Measurements from ENCODE around the gene ACTR6.

The ACTR6 gene

DNA sequence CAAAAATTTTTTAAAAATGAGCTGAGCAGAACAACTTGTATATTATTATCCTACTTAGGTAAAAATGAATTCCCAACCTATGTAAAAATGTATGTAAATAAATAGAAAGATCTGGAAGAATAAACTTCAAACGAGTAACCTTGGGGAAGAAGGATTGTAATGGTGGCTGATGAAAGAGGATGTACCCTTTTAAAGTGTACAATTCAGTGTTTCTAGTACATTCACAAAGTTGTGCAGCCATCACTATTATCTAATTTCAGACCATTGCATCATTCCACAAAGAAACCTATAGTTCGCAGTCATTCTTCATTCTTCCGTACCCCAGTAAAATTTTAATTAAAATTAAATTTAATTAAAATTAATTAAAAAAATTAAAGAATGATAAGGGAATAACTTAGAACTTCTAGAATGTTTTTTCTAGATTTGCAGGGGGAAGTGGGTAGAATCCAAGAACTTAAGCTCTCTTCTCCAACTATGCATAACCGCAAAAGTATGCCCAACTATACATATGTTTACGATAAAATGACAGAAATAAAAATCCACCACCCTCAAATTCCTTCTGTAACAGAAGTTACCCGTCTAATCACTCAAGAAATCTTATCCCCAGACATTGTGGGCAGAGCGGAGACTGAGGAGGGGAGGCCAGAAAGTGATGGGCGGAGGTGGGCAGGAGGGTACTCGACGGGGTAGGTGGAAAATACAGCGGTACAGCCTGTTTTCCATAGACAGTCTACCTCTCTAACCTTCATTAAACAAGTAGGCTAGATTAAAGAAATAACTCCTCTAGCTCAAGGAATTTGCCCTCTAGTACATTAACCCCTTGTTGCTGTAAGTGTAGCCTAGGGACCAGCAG lies 65.3 kb downstream of the ACTR6 start:
- no peak for DNase-seq (ENCODE audit: low read depth in 3 of 3, low spot score in 1 of 3)

DNA sequence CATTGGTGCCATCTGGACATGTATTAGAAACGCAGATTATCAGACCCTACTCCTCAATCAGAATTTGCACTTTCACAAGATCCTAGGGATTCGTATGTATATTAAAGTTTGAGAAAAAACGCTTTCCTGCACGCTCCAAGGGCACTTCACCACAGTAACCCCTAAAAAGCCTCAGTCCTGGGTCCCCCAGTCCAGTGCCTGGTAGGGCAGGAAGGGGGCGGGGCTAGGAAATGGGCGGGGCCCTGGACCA lies 65.9 kb downstream of the ACTR6 start:
- peak in 2 of 3 donors; percentile 76 to 94 for DNase-seq (ENCODE audit: low read depth in 3 of 3, low spot score in 1 of 3)

DNA sequence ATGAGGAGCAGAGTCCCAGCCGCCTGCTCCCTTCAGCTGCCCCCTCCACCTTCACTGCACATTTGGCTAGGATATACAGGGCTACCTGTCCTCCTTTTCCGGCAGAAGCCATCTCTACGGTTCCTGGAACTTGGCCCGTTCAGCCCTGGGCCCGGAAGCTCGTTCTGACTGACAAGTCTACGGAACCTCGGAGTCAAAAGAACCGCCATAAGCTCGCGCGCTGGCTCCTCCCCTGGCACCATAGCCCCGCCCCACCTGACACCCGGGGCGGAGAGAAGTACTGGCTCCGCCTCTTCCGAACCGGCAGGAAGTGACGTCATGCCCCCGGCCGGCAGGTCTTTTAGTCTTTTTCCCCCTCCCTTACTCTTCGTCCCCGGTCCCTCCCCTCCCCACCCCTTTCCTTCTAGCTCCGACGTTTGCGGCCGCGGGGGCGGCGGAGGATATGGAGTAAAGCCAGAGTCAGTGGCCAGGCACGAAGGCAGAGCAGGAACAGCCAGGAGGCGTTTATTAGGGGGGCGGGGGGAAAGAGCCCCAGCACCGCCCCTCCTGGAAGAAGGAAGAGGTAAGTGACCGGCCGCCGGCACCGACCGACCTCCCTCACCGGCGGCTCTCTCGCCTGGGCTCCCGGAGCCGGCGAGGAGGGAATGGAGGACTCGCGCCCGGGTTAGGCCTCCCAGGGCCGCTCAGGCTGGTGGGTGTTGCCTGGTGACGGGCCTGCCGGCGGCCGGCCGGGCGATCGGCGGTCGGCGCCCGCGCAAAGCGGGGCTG lies 66.4 kb downstream of the ACTR6 start, which contains the start of the genes DEPDC4 and SCYL2:
Gene DEPDC4 (minus strand): TSS at position 245 of the 768 bp plus-strand sequence. CDS start 3 bp downstream, at position 242.
Gene SCYL2 (plus strand): TSS at position 343 of the 768 bp plus-strand sequence. CDS start 15,794 bp downstream, outside the sequence.
- DNase-seq (ENCODE audit: low read depth in 3 of 3, low spot score in 1 of 3) = peak; percentile 84 to 90 (median 89)

DNA sequence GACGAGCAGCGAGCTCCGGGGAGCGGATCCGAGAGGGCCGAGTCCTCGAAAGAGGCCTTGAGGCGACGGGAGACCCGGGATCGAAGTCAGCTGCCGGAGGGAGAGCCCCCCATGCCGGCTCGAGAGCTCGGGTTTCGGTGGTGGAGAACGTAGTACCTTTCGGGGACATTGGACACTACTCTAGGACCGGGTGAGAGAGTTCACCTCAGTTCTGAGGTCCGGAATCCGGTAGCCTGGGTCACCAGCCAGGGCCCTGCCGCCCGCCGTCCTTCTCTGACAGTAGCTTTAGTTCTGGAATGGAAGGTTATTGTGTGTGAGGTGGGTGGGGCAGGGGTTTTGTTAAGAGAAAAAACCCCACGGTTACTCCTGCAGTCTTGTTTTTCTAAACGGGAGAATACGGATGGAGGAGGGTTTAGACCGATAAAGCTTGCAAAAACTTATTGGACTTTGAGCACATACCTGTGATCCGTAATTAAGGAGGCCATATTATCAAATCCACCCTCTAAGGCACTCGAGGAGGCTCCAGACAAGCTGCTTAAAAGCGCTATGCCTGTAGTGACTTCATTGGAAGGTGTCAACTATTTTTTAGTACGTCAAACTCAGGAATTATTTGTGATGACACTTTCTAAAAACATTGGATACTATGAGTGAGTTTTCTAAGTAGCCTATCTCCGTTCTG lies 67.1 kb downstream of the ACTR6 start:
- no peak for DNase-seq (ENCODE audit: low read depth in 3 of 3, low spot score in 1 of 3)

DNA sequence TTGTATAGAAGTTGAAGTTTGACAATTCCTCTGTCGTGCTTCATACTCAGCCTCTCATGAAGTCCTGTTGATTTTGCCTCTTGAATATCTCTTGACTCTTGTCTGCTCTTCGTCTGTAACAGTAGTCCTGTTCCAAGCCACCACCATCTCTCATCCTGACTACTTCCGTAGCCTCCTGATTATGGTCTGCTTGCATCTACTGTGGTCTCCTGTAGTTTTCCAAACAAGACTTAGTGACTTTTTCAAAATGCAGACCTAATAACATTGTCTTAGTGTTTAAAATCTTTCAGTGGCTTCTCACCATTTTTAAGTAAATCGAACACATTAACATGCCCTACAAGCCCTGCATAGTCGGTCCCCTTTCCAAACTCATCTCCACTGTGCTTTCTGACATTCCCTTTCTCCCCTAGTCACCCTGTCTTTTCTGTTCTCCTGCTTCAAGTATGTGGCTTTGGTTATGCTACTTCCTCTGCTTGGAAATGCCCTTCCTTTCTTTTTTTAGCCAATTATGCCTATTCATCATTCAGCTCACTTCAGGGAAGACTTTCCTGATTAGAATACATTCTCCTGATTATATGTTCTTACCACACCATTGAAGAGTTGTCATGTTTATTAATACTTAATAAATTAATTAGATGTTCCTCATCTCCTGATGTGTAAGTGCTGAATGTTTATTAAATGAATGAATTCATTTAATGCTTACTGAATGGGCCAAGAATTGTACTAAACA lies 68.4 kb downstream of the ACTR6 start:
- no peak for DNase-seq (ENCODE audit: low read depth in 3 of 3, low spot score in 1 of 3)

DNA sequence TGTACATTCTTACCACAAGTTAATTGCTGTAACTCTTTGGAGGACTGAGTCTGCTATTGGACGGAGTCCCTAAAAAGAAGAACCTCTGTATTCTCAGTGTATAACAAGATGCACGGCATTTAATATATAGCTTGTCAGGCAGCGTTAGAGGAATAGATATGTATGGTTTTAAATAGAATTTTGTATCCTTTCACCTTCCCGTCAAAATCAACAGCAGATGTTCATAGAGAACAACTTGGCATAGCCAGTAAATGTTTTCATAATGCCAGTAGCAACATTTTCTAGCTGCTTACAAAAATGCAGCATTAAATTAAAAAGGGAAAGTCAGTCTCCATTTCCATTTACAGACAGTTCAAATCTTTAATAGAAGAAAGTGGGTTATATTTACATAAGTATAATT lies 73.2 kb downstream of the ACTR6 start:
- no peak for DNase-seq (ENCODE audit: low read depth in 3 of 3, low spot score in 1 of 3)
